Measurements from ENCODE around the gene ELMO1. TPM values are rescaled to one million over a fixed set of nuclear protein-coding genes. Genes with fewer than 3 reads are reported as not detected.

The ELMO1 gene
- total and polyA plus RNA-seq, 2 of the 13 experiments (the other 11 are each of a cell fraction or from before 2014, with no cell fraction given): 0.11 to 0.17 TPM

DNA sequence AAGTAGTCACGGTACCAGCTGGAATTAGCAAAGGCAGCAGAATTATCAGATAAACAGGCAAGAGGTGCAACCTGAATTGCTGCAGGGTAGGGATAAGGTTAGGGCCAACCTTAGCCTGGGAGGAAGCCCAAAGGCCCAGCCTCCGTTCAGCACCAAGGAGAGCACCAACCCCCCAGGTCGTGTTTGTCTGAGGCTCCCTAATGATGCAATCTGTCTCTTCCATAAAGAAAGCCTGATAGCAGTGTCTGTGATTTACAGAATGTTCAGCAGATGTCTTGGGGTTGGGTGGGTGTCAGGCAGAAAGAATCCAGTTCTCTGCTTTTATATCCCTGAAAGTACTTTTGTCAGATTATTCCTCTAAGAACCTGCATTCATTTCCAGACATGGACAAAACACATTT is 396.0 kb downstream of the ELMO1 start (continued):
- no peak for TF ChIP-seq ZBTB38 (CRISPR knock-in tag; IDR thresholded peaks at IDR 0.05)
- TF ChIP-seq NFE2L1 (CRISPR knock-in tag; IDR thresholded peaks at IDR 0.05; ENCODE audit: borderline replicate concordance): no peak
- TF ChIP-seq HDAC2 (CRISPR knock-in tag; IDR thresholded peaks at IDR 0.05): peak; percentile 90; the same call in 1 of the 2 replicates
- no peak for TF ChIP-seq CENPT (CRISPR knock-in tag; IDR thresholded peaks at IDR 0.05; ENCODE audit: low read depth)
- TF ChIP-seq TCF7L2 (IDR thresholded peaks at IDR 0.05; ENCODE audit: low read depth, low read length): no peak
- TF ChIP-seq HNRNPLL (IDR thresholded peaks at IDR 0.05; ENCODE audit: low read depth, low read length, poor library complexity, severe bottlenecking): no peak
- TF ChIP-seq SRSF4 (IDR thresholded peaks at IDR 0.05; ENCODE audit: low read depth, low read length, poor library complexity, severe bottlenecking): no peak
- TF ChIP-seq GABPB1 (CRISPR knock-in tag; IDR thresholded peaks at IDR 0.05): peak; percentile 42; the same call in 1 of the 2 replicates
- no peak for TF ChIP-seq EZH2 (conservative IDR thresholded peaks at IDR 0.05; ENCODE audit: low read depth, low read length)
- TF ChIP-seq, protein P1, sequence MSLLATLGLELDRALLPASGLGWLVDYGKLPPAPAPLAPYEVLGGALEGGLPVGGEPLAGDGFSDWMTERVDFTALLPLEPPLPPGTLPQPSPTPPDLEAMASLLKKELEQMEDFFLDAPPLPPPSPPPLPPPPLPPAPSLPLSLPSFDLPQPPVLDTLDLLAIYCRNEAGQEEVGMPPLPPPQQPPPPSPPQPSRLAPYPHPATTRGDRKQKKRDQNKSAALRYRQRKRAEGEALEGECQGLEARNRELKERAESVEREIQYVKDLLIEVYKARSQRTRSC (CRISPR knock-in tag; IDR thresholded peaks at IDR 0.05; ENCODE audit: low read depth): peak; percentile 81; the same call in 1 of the 2 replicates
- peak; percentile 64; the same call in 1 of the 2 replicates for TF ChIP-seq ZNF30 (CRISPR knock-in tag; IDR thresholded peaks at IDR 0.05)
- TF ChIP-seq, protein P2, sequence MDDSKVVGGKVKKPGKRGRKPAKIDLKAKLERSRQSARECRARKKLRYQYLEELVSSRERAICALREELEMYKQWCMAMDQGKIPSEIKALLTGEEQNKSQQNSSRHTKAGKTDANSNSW (CRISPR knock-in tag; IDR thresholded peaks at IDR 0.05; ENCODE audit: borderline replicate concordance): peak; percentile 71; the same call in 1 of the 2 replicates
- TF ChIP-seq TMF1 (CRISPR knock-in tag; IDR thresholded peaks at IDR 0.05; ENCODE audit: low read depth): no peak
- no peak for TF ChIP-seq ATM (IDR thresholded peaks at IDR 0.05; ENCODE audit: borderline replicate concordance)
- 0 out of 2 replicates have a peak, but pooled peaks have one; percentile 38 for TF ChIP-seq RCOR2 (CRISPR knock-in tag; IDR thresholded peaks at IDR 0.05)
- peak; percentile 61; the same call in 1 of the 2 replicates for TF ChIP-seq ZNF773 (CRISPR knock-in tag; IDR thresholded peaks at IDR 0.05; ENCODE audit: borderline replicate concordance)
- 0 out of 2 replicates have a peak, but pooled peaks have one; percentile 40 for TF ChIP-seq PRDM4 (CRISPR knock-in tag; IDR thresholded peaks at IDR 0.05; ENCODE audit: borderline replicate concordance)
- TF ChIP-seq JDP2 (CRISPR knock-in tag; IDR thresholded peaks at IDR 0.05; ENCODE audit: borderline replicate concordance): no peak; the same call in 1 of the 2 replicates
- peak; percentile 98 for TF ChIP-seq KLF6 (CRISPR knock-in tag; IDR thresholded peaks at IDR 0.05)
- TF ChIP-seq, protein P3, sequence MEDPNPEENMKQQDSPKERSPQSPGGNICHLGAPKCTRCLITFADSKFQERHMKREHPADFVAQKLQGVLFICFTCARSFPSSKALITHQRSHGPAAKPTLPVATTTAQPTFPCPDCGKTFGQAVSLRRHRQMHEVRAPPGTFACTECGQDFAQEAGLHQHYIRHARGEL (CRISPR knock-in tag; IDR thresholded peaks at IDR 0.05): no peak
- no peak for TF ChIP-seq PCBP2 (optimal IDR thresholded peaks at IDR 0.05; ENCODE audit: low read depth, low read length, poor library complexity, severe bottlenecking)
- no peak for TF ChIP-seq ZNF10 (CRISPR knock-in tag; IDR thresholded peaks at IDR 0.05; ENCODE audit: borderline replicate concordance, low read depth)
- TF ChIP-seq MED8 (CRISPR knock-in tag; IDR thresholded peaks at IDR 0.05; ENCODE audit: insufficient replicate concordance): no peak
- TF ChIP-seq MXD4 (CRISPR knock-in tag; IDR thresholded peaks at IDR 0.05): peak; percentile 44; the same call in 1 of the 2 replicates
- TF ChIP-seq ZNF451 (CRISPR knock-in tag; IDR thresholded peaks at IDR 0.05): no peak
- TF ChIP-seq ZIK1 (CRISPR knock-in tag; IDR thresholded peaks at IDR 0.05; ENCODE audit: borderline replicate concordance, low read depth): 0 out of 2 replicates have a peak, but pooled peaks have one; percentile 49

Data from HepG2 (cell line).